GM18951 (cell line): Measurements from ENCODE around the gene IKBKE.

Experiments used
- POLR2A ChIP-seq: IDR thresholded peaks from 4 replicates; pipeline ENCODE4 v1.6.1; 2011; ENCODE audit warnings: mild to moderate bottlenecking; ENCODE audit not compliant: insufficient read length, insufficient read depth; ENCODE audit errors: extremely low read depth
- in situ Hi-C: fragments of 300-500 bp; cut with MboI; formaldehyde crosslinking; loops from one replicate; pipeline ENCODE4 v1.12.0; 2022; ENCODE audit warnings: low sequenced_read_pairs, mixed read lengths, inconsistent platforms; ENCODE audit not compliant: unreplicated experiment

Gene IKBKE

GRCh38 chr1:206469933-206470691 is at the start of gene IKBKE:
Gene IKBKE (plus strand): TSS chr1:206470476. CDS start chr1:206473228, 2,752 bp downstream.
- in situ Hi-C loops, result no loop called here
- TF ChIP-seq POLR2A, result peak; percentile 82

GRCh38 chr1:206421616-206422340 is 48.5 kb upstream of the IKBKE start:
- in situ Hi-C loops, result no loop called here

GRCh38 chr1:206422525-206422924 is 47.8 kb upstream of the IKBKE start:
- TF ChIP-seq POLR2A, result no peak
- in situ Hi-C loops, result no loop called here

More at GRCh38 chr1:206421616-206422340, 48.5 kb upstream of the IKBKE start:
- TF ChIP-seq POLR2A, result no peak

GRCh38 chr1:206427291-206427690 is 43.0 kb upstream of the IKBKE start:
- no peak for TF ChIP-seq POLR2A
- in situ Hi-C loops, result no loop called here

GRCh38 chr1:206429421-206429820 is 40.9 kb upstream of the IKBKE start:
- TF ChIP-seq POLR2A, result no peak
- in situ Hi-C loops, result no loop called here

GRCh38 chr1:206430031-206430983 is 40.0 kb upstream of the IKBKE start:
- no peak for TF ChIP-seq POLR2A
- in situ Hi-C loops, result no loop called here

GRCh38 chr1:206435445-206435844 is 34.8 kb upstream of the IKBKE start:
- TF ChIP-seq POLR2A, result no peak
- in situ Hi-C loops, result no loop called here

GRCh38 chr1:206438554-206438953 is 31.7 kb upstream of the IKBKE start:
- in situ Hi-C loops, result no loop called here
- TF ChIP-seq POLR2A, result no peak

- in situ Hi-C loops, result no loop called here
- TF ChIP-seq POLR2A, result no peak
These were observed 31.1 kb upstream of the IKBKE start for GRCh38 chr1:206439205-206439604.

- in situ Hi-C loops, result no loop called here
- TF ChIP-seq POLR2A, result no peak
These were observed 28.8 kb upstream of the IKBKE start for GRCh38 chr1:206441336-206441967.

- in situ Hi-C loops, result no loop called here
- no peak for TF ChIP-seq POLR2A
These were observed 28.2 kb upstream of the IKBKE start for GRCh38 chr1:206442101-206442500.

GRCh38 chr1:206445116-206445515 is 25.2 kb upstream of the IKBKE start:
- TF ChIP-seq POLR2A, result no peak
- in situ Hi-C loops, result no loop called here
